SK-N-SH (cell line): ENCODE measurements around the gene PUS1.

ENCODE experiments used
- EP300 ChIP-seq, 2 experiments: IDR thresholded peaks; 2 replicates each; pipeline versions ENCODE4 v1.4.0 to v1.6.1; 2012; ENCODE audit warnings: borderline replicate concordance in 1 of 2, low read depth in 1 of 2, low read length in 1 of 2
- MAX ChIP-seq: IDR thresholded peaks from 2 replicates; pipeline ENCODE4 v1.4.0; 2012; ENCODE audit warnings: low read depth
- NRF1 ChIP-seq: IDR thresholded peaks from 2 replicates; pipeline ENCODE4 v1.6.1; 2012; ENCODE audit warnings: low read depth, mild to moderate bottlenecking, low read length
- POLR2AphosphoS5 ChIP-seq: IDR thresholded peaks from 2 replicates; pipeline ENCODE4 v1.6.1; 2012; ENCODE audit warnings: low read depth, low read length
- YY1 ChIP-seq: IDR thresholded peaks from 2 replicates; pipeline ENCODE4 v1.4.0; 2012; ENCODE audit warnings: low read depth, mild to moderate bottlenecking
- TF ChIP-seq, protein P1 (sequence below): fragments of 200-600 bp; sonication (generic); IDR thresholded peaks from 2 replicates; pipeline ENCODE4 v1.6.1; 2017; ENCODE audit warnings: antibody characterized with exemption, mild to moderate bottlenecking, moderate library complexity
- TF ChIP-seq, protein P2 (sequence below): fragments of 150-350 bp; IDR thresholded peaks from 2 replicates; pipeline ENCODE4 v1.6.1; 2017; ENCODE audit warnings: antibody characterized with exemption, low read length, low read depth, borderline replicate concordance
- TF ChIP-seq, protein P3 (sequence below): IDR thresholded peaks from 2 replicates; pipeline ENCODE4 v1.6.1; 2012; ENCODE audit warnings: mild to moderate bottlenecking, low read depth, low read length, moderate library complexity

GRCh38 chr12:131933387-131933786, 4.3 kb downstream of the PUS1 start:
- TF ChIP-seq POLR2AphosphoS5: no peak
- TF ChIP-seq, protein P1, sequence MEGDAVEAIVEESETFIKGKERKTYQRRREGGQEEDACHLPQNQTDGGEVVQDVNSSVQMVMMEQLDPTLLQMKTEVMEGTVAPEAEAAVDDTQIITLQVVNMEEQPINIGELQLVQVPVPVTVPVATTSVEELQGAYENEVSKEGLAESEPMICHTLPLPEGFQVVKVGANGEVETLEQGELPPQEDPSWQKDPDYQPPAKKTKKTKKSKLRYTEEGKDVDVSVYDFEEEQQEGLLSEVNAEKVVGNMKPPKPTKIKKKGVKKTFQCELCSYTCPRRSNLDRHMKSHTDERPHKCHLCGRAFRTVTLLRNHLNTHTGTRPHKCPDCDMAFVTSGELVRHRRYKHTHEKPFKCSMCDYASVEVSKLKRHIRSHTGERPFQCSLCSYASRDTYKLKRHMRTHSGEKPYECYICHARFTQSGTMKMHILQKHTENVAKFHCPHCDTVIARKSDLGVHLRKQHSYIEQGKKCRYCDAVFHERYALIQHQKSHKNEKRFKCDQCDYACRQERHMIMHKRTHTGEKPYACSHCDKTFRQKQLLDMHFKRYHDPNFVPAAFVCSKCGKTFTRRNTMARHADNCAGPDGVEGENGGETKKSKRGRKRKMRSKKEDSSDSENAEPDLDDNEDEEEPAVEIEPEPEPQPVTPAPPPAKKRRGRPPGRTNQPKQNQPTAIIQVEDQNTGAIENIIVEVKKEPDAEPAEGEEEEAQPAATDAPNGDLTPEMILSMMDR: no peak
- no peak for TF ChIP-seq MAX
- TF ChIP-seq, protein P2, sequence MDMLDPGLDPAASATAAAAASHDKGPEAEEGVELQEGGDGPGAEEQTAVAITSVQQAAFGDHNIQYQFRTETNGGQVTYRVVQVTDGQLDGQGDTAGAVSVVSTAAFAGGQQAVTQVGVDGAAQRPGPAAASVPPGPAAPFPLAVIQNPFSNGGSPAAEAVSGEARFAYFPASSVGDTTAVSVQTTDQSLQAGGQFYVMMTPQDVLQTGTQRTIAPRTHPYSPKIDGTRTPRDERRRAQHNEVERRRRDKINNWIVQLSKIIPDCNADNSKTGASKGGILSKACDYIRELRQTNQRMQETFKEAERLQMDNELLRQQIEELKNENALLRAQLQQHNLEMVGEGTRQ: no peak
- TF ChIP-seq, protein P3, sequence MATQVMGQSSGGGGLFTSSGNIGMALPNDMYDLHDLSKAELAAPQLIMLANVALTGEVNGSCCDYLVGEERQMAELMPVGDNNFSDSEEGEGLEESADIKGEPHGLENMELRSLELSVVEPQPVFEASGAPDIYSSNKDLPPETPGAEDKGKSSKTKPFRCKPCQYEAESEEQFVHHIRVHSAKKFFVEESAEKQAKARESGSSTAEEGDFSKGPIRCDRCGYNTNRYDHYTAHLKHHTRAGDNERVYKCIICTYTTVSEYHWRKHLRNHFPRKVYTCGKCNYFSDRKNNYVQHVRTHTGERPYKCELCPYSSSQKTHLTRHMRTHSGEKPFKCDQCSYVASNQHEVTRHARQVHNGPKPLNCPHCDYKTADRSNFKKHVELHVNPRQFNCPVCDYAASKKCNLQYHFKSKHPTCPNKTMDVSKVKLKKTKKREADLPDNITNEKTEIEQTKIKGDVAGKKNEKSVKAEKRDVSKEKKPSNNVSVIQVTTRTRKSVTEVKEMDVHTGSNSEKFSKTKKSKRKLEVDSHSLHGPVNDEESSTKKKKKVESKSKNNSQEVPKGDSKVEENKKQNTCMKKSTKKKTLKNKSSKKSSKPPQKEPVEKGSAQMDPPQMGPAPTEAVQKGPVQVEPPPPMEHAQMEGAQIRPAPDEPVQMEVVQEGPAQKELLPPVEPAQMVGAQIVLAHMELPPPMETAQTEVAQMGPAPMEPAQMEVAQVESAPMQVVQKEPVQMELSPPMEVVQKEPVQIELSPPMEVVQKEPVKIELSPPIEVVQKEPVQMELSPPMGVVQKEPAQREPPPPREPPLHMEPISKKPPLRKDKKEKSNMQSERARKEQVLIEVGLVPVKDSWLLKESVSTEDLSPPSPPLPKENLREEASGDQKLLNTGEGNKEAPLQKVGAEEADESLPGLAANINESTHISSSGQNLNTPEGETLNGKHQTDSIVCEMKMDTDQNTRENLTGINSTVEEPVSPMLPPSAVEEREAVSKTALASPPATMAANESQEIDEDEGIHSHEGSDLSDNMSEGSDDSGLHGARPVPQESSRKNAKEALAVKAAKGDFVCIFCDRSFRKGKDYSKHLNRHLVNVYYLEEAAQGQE: no peak
- TF ChIP-seq YY1: no peak
- no peak for TF ChIP-seq EP300 (IDR thresholded peaks at IDR 0.05; ENCODE audit: borderline replicate concordance in 1 of 2, low read depth in 1 of 2, low read length in 1 of 2)
- TF ChIP-seq NRF1: no peak
